GM12878 (cell line): ENCODE measurements around the gene CDKL2. TPM values are rescaled to one million over a fixed set of nuclear protein-coding genes. Genes with fewer than 3 reads are reported as not detected.

Experiments
- ATAC-seq: fragments of 200-7000 bp; cut with Tn5 transposase; 3 replicates; pipeline ENCODE4 v1.9.1; 2020; ENCODE audit warnings: mild to moderate bottlenecking, moderate library complexity
- BruUV-seq: library from RNA; stranded (reverse); fragments of 400-500 nt; replicated peaks from 2 replicates; lab custom pipeline; 2021; lab: Mats Ljungman, UMichigan
- CTCF ChIA-PET: fragments of 300-600 bp; sonication (Branson Sonifier 250); formaldehyde crosslinking; extraction: SDS; loops from one replicate; lab custom pipeline; 2021; ENCODE audit warnings: inconsistent platforms; lab: Yijun Ruan, JAX
- POLR2A ChIA-PET: fragments of 350-600 bp; formaldehyde crosslinking; extraction: SDS; loops from one replicate; lab custom pipeline; 2021; ENCODE audit warnings: inconsistent platforms; lab: Charles Lee
- RAD21 ChIA-PET: fragments of 300-600 bp; sonication (Branson Sonifier 250); formaldehyde crosslinking; loops from one replicate; lab custom pipeline; 2023; ENCODE audit warnings: antibody characterized with exemption; ENCODE audit not compliant: unreplicated experiment; lab: Charles Lee
- SMC1A ChIA-PET: fragments of 300-600 bp; sonication (Branson Sonifier 250); formaldehyde crosslinking; loops from one replicate; lab custom pipeline; 2023; ENCODE audit not compliant: unreplicated experiment, uncharacterized antibody; lab: Charles Lee
- DNase-seq: peaks from one replicate; pipeline ENCODE4 v3.0.0-alpha.2; 2011; ENCODE audit warnings: low read depth, low spot score
- FAIRE-seq: peaks from 3 replicates; lab custom pipeline; 2011; peaks lifted over from hg19 to GRCh38; lab: Jason Lieb, UNC
- H2AFZ ChIP-seq: 2 replicates; pipeline ENCODE4 v1.6.0; 2011; ENCODE audit warnings: low read depth, low read length, control low read depth; ENCODE audit not compliant: control insufficient read depth
- H3K27ac ChIP-seq: 2 replicates; pipeline ENCODE4 v1.5.1; 2011; ENCODE audit warnings: control low read depth; ENCODE audit not compliant: control insufficient read depth, insufficient read depth
- H3K27me3 ChIP-seq, 2 experiments: replicated peaks in 1 of 2; 2 replicates each; pipeline versions ENCODE4 v1.6.0 to v1.6.1; 2011; ENCODE audit warnings: low read length in 1 of 2; ENCODE audit not compliant: control insufficient read depth in 2 of 2, insufficient read depth in 2 of 2
- H3K36me3 ChIP-seq, 2 experiments: 2 replicates each; pipeline ENCODE4 v1.5.1; 2011; ENCODE audit warnings: low read length in 1 of 2; ENCODE audit not compliant: control insufficient read depth in 2 of 2, insufficient read depth in 2 of 2
- H3K4me1 ChIP-seq: 2 replicates; pipeline ENCODE4 v1.6.1; 2011; ENCODE audit warnings: mild to moderate bottlenecking, low read length, moderate library complexity, mixed read lengths; ENCODE audit not compliant: control insufficient read depth, insufficient read depth
- H3K4me2 ChIP-seq: 2 replicates; pipeline ENCODE4 v1.6.0; 2011; ENCODE audit warnings: control low read depth; ENCODE audit not compliant: control insufficient read depth, insufficient read depth
- H3K4me3 ChIP-seq: fragments of 200-600 bp; sonication (generic); 2 replicates; pipeline ENCODE4 v1.5.1; 2016
- H3K79me2 ChIP-seq: 2 replicates; pipeline ENCODE4 v1.6.0; 2011; ENCODE audit warnings: low read length; ENCODE audit not compliant: control insufficient read depth, insufficient read depth
- H3K9ac ChIP-seq: 2 replicates; pipeline ENCODE4 v1.8.0; 2011; ENCODE audit warnings: low read length, control low read depth, mixed read lengths; ENCODE audit not compliant: control insufficient read depth, insufficient read depth
- H3K9me3 ChIP-seq: replicated peaks from 3 replicates; pipeline ENCODE4 v1.5.1; 2011; ENCODE audit warnings: mild to moderate bottlenecking, low read length; ENCODE audit not compliant: control insufficient read depth, insufficient read depth
- H4K20me1 ChIP-seq: 2 replicates; pipeline ENCODE4 v1.6.0; 2011; ENCODE audit not compliant: control insufficient read depth, insufficient read depth
- BMI1 ChIP-seq: fragments of 450-650 bp; IDR thresholded peaks from 2 replicates; pipeline ENCODE4 v1.6.1; 2016; ENCODE audit warnings: mild to moderate bottlenecking, moderate library complexity, borderline replicate concordance
- DPF2 ChIP-seq: fragments of 450-650 bp; IDR thresholded peaks from 2 replicates; pipeline ENCODE4 v1.6.1; 2017; ENCODE audit warnings: mild to moderate bottlenecking
- RBBP5 ChIP-seq: fragments of 200-600 bp; sonication (generic); conservative IDR thresholded peaks from 2 replicates; pipeline ENCODE4 v1.6.1; 2016
- SPI1 ChIP-seq: IDR thresholded peaks from 2 replicates; pipeline ENCODE4 v1.6.1; 2011; ENCODE audit warnings: low read depth, mild to moderate bottlenecking, low read length, moderate library complexity, borderline replicate concordance; ENCODE audit not compliant: insufficient read depth
- WGBS: methylation state at CpG from one replicate; pipeline ENCODE4 v1.1.6; 2016; ENCODE audit warnings: low lambda C conversion rate; ENCODE audit not compliant: insufficient replicate concordance, insufficient coverage; ENCODE audit errors: missing lambda C conversion rate; 5-methylcytosine and 5-hydroxymethylcytosine counted together
- in situ Hi-C: fragments of 300-500 bp; cut with MboI; formaldehyde crosslinking; loops from 9 replicates; pipeline ENCODE4 v1.14.3; 2018; ENCODE audit warnings: mixed read lengths
- intact Hi-C: fragments of 100-400 bp; cut with micrococcal nuclease; formaldehyde crosslinking; loops from one replicate; pipeline ENCODE4 v1.14.2; 2022; ENCODE audit not compliant: unreplicated experiment
- polyA plus RNA-seq, 11 experiments: library from polyadenylated mRNA; depleted of rRNA in 4 of 11; unstranded in 6 of 11; stranded (reverse) in 5 of 11; fragments of >200 nt; fragmentation: Nextera tagmentation in 4 of 11; fragmentation: Illumina TruSeq in 1 of 11; extraction: Ambion mirVana in 4 of 11; extraction: Trizol in 1 of 11; gene quantifications; 1 replicate in 1 of 11; 2 replicates in 10 of 11; pipeline versions ENCODE4 v1.2.1 to v1.2.3, GENCODE V29; 2011 to 2016; ENCODE audit warnings: inconsistent platforms in 2 of 11, missing spikeins in 2 of 11, low read depth in 1 of 11
- total RNA-seq, 4 experiments: library from RNA; depleted of rRNA in 3 of 4; stranded (reverse); fragments of >200 nt in 3 of 4; fragmentation: Illumina TruSeq in 1 of 4; extraction: Trizol in 1 of 4; gene quantifications; 2 replicates each; pipeline versions ENCODE4 v1.2.1 to v1.2.3, GENCODE V29; 2013 to 2021

CDKL2 gene
- total and polyA plus RNA-seq, 10 of the 15 experiments (the other 5 are each of a cell fraction or from before 2014, with no cell fraction given), result 0.05 to 0.24 (median 0.06) TPM; not detected in 7

- Histone ChIP-seq H3K9me3 (no peaks in the 10 kb centered on the region), H3K27me3 (no peaks in the 10 kb centered on the region), H3K4me2 (no peak overlapping the region)
- CTCF ChIA-PET, result no interaction called here
- no peak for TF ChIP-seq DPF2
- TF ChIP-seq, all 136 proteins: peak for 0
- no TSS peak for BruUV-seq
- Histone ChIP-seq H3K9ac (no peak overlapping the region), H3K4me3 (no peak overlapping the region), H2AFZ (no peak overlapping the region), H4K20me1 (no peaks in the 10 kb centered on the region), H3K27ac (no peak overlapping the region), H3K36me3 (no peaks in the 10 kb centered on the region), H3K4me1 (no peaks in the 10 kb centered on the region), H3K79me2 (no peaks in the 10 kb centered on the region)
- ChIA-PET POLR2A (no interaction called here), SMC1A (no interaction called here), RAD21 (no interaction called here)
- peak; percentile 42; the same call in 2 of the 3 replicates for ATAC-seq
- no peak for FAIRE-seq
- in situ Hi-C loops, result no loop called here
- 53% methylated on average over 2 of the region's 2 CpGs for WGBS
- intact Hi-C loops, result no loop called here
- no peak for DNase-seq
Measured at GRCh38 chr4:75549019-75549418, 81.3 kb downstream of the CDKL2 start.

DNA sequence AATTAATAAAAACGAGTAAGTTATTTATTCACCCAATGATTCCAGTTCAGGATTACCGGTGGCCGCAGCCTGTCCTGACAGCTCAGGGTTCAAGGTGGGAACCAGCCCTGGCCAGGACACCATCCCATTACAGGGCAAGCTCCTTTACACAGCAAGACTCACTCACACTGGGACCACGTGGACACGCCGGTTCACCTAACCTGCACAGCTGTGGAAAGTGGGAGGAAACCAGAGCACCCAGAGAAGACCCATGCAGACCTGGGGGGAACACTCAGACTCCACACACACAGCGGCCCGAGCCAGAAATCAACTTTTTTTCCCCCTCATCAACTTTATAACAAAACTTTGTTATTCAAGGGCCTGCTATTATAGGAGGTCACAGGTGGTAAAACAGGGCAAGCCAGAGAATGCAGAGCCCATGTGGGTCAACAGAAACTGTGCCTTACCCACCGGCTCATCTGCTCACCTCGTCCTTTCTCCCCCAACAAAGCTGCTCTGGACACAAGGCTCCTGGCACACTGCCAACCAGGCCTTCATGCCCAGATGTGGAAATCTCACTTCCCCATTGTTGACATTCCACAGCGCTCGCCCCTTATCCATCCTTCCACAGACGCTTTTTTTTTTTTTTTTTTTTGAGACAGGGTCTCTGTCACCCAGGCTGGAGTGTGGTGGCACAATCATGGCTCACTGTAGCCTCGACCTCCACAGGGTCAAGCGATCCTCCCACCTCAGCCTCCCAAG, 82.5 kb downstream of the CDKL2 start:
- WGBS, result 79% methylated on average over 15 of the region's 15 CpGs
- no TSS peak for BruUV-seq
- ATAC-seq, result no peak

More for the DNA sequence above, 82.5 kb downstream of the CDKL2 start:
- Histone ChIP-seq H3K4me1 (no peaks in the 10 kb centered on the region), H3K9ac (no peak overlapping the region), H3K4me3 (no peak overlapping the region), H3K9me3 (no peaks in the 10 kb centered on the region), H3K27ac (no peak overlapping the region), H3K4me2 (no peak overlapping the region), H3K36me3 (no peaks in the 10 kb centered on the region), H3K79me2 (no peaks in the 10 kb centered on the region), H2AFZ (no peak overlapping the region), H3K27me3 (no peaks in the 10 kb centered on the region), H4K20me1 (no peaks in the 10 kb centered on the region)
- RAD21 ChIA-PET, result interaction anchor here (0.6 kb wide), 1 partner anchor 720 kb away, joined by 3 read pairs; no protein-coding TSS in a partner anchor
- intact Hi-C loops, result no loop called here
- TF ChIP-seq BMI1 (no peak), SPI1 (peak; percentile 21; the same call in 1 of the 2 replicates), RBBP5 (no peak)
- in situ Hi-C loops, result no loop called here
- SMC1A ChIA-PET, result interaction anchor here (0.6 to 0.8 kb wide), 2 partner anchors 23 to 348 kb away, joined by 3 to 5 read pairs; no protein-coding TSS in a partner anchor
- CTCF ChIA-PET, result no interaction called here
- no peak for DNase-seq
- FAIRE-seq, result no peak
- POLR2A ChIA-PET, result no interaction called here
